Suprapubic skin (tissue), 4 donors: Measurements from ENCODE around the gene COL5A1. TPM values are rescaled to one million over a fixed set of nuclear protein-coding genes. Genes with fewer than 3 reads are reported as not detected.
"Not testable (repeated sequence)": the region's sequence is repeated elsewhere in the genome, so short reads cannot be mapped to it uniquely, and the experiment has no call there.

Experiments used
- DNase-seq, 2 donors: peaks; one replicate each; pipeline ENCODE4 v3.0.0-alpha.2; 2019; ENCODE audit warnings: low spot score in 2 of 2
- H3K27ac ChIP-seq: fragments of 200-600 bp; sonication (generic); one replicate; pipeline ENCODE4 v1.5.1; 2019
- H3K27me3 ChIP-seq: fragments of 200-600 bp; sonication (generic); one replicate; pipeline ENCODE4 v1.5.1; 2019
- H3K36me3 ChIP-seq: fragments of 200-600 bp; sonication (generic); one replicate; pipeline ENCODE4 v1.5.1; 2019
- H3K4me1 ChIP-seq: fragments of 200-600 bp; sonication (generic); one replicate; pipeline ENCODE4 v1.5.1; 2019
- H3K4me3 ChIP-seq: fragments of 200-600 bp; sonication (generic); one replicate; pipeline ENCODE4 v1.5.1; 2019; ENCODE audit warnings: mild to moderate bottlenecking
- H3K9me3 ChIP-seq: fragments of 200-600 bp; sonication (generic); one replicate; pipeline ENCODE4 v1.5.1; 2019
- CTCF ChIP-seq, 2 donors: fragments of 200-600 bp in 1 of 2; fragments of 450-650 bp in 1 of 2; sonication (generic) in 1 of 2; IDR thresholded peaks; one replicate each; pipeline ENCODE4 v1.5.1; 2016 to 2019; ENCODE audit warnings: antibody characterized with exemption in 2 of 2, mild to moderate bottlenecking in 1 of 2, moderate library complexity in 1 of 2
- EP300 ChIP-seq: sonication (generic); formaldehyde crosslinking; IDR thresholded peaks from one replicate; pipeline ENCODE4 v1.6.1; 2017; ENCODE audit warnings: antibody characterized with exemption
- POLR2A ChIP-seq, 2 donors: fragments of 450-650 bp; IDR thresholded peaks; one replicate each; pipeline ENCODE4 v1.6.1; 2017; ENCODE audit warnings: antibody characterized with exemption in 2 of 2, mild to moderate bottlenecking in 2 of 2, moderate library complexity in 2 of 2
- POLR2AphosphoS5 ChIP-seq, 3 donors: sonication (generic); formaldehyde crosslinking; IDR thresholded peaks; one replicate each; pipeline ENCODE4 v1.6.1; 2017; ENCODE audit warnings: antibody characterized with exemption in 3 of 3
- WGBS: methylation state at CpG from one replicate; pipeline ENCODE4 v1.1.5; 2018; 5-methylcytosine and 5-hydroxymethylcytosine counted together
- total RNA-seq, 4 donors: library from RNA; depleted of rRNA; stranded (reverse); fragments of >200 nt; gene quantifications; one replicate each; pipeline ENCODE4 v1.1.0, GENCODE V29; 2016

COL5A1 gene
- total RNA-seq, 4 donors from 2014 or later: 8.6 to 16.5 (median 15.4) TPM

- H3K27me3 ChIP-seq: peaks cover 13% of the 10 kb centered on the region
- H3K27ac ChIP-seq: no peak overlapping the region
- WGBS: 72% methylated on average over 8 of the region's 18 CpGs
- peak; percentile 42 to 52 for DNase-seq
- no peaks in the 10 kb centered on the region for H3K9me3 ChIP-seq
- H3K4me3 ChIP-seq: no peak overlapping the region
- H3K36me3 ChIP-seq: no peaks in the 10 kb centered on the region
- no peak for TF ChIP-seq CTCF (IDR thresholded peaks at IDR 0.05)
- no peak for TF ChIP-seq POLR2A (IDR thresholded peaks at IDR 0.05)
- TF ChIP-seq POLR2AphosphoS5 (IDR thresholded peaks at IDR 0.05): no peak
- TF ChIP-seq EP300: no peak
- no peaks in the 10 kb centered on the region for H3K4me1 ChIP-seq
Observed at GRCh38 chr9:134855231-134855899, 213.8 kb downstream of the COL5A1 start.

- Histone ChIP-seq H3K27ac (no peak overlapping the region), H3K36me3 (no peaks in the 10 kb centered on the region), H3K9me3 (no peaks in the 10 kb centered on the region), H3K4me3 (no peak overlapping the region), H3K4me1 (no peaks in the 10 kb centered on the region), H3K27me3 (peaks cover 13% of the 10 kb centered on the region)
- TF ChIP-seq EP300 (no peak), CTCF (IDR thresholded peaks at IDR 0.05) (no peak), POLR2A (IDR thresholded peaks at IDR 0.05) (no peak), POLR2AphosphoS5 (IDR thresholded peaks at IDR 0.05) (no peak)
- 47% methylated on average over 4 of the region's 9 CpGs for WGBS
- DNase-seq: peak in 1 of 2 donors; percentile 37
Observed at GRCh38 chr9:134855900-134856377, 214.3 kb downstream of the COL5A1 start.

- H3K4me1 ChIP-seq, H3K9me3 ChIP-seq, H3K27ac ChIP-seq, H3K36me3 ChIP-seq, H3K4me3 ChIP-seq: not testable (repeated sequence)
- peaks cover 13% of the 10 kb centered on the region for H3K27me3 ChIP-seq
- 86% methylated on average over 2 of the region's 2 CpGs for WGBS
- peak in 1 of 2 donors; percentile 20 for DNase-seq
Observed at GRCh38 chr9:134857451-134857850, 215.8 kb downstream of the COL5A1 start.

- Histone ChIP-seq H3K4me3 (no peak overlapping the region), H3K4me1 (no peaks in the 10 kb centered on the region), H3K36me3 (no peaks in the 10 kb centered on the region), H3K27me3 (peaks cover 13% of the 10 kb centered on the region), H3K27ac (no peak overlapping the region), H3K9me3 (no peaks in the 10 kb centered on the region)
- WGBS: 46% methylated on average over 10 of the region's 11 CpGs
- TF ChIP-seq POLR2AphosphoS5 (IDR thresholded peaks at IDR 0.05) (no peak), POLR2A (IDR thresholded peaks at IDR 0.05) (no peak), EP300 (no peak), CTCF (IDR thresholded peaks at IDR 0.05) (no peak)
- peak in 1 of 2 donors; percentile 62 for DNase-seq
Observed at GRCh38 chr9:134858051-134858841, 216.6 kb downstream of the COL5A1 start.

GRCh38 chr9:134860510-134860909 is 218.9 kb downstream of the COL5A1 start:
- no peak for TF ChIP-seq EP300
- Histone ChIP-seq H3K27ac (no peak overlapping the region), H3K27me3 (peaks cover 14% of the 10 kb centered on the region), H3K4me3 (no peak overlapping the region), H3K36me3 (no peaks in the 10 kb centered on the region), H3K4me1 (peaks cover 9% of the 10 kb centered on the region), H3K9me3 (no peaks in the 10 kb centered on the region)
- WGBS: 90% methylated on average over 13 of the region's 13 CpGs
- DNase-seq: no peak

- DNase-seq: peak; percentile 49 to 71
- Histone ChIP-seq H3K4me1 (peaks cover 9% of the 10 kb centered on the region), H3K27me3 (peaks cover 7% of the 10 kb centered on the region), H3K4me3 (no peak overlapping the region), H3K36me3 (no peaks in the 10 kb centered on the region), H3K9me3 (no peaks in the 10 kb centered on the region), H3K27ac (no peak overlapping the region)
- TF ChIP-seq POLR2AphosphoS5 (IDR thresholded peaks at IDR 0.05) (no peak), POLR2A (IDR thresholded peaks at IDR 0.05) (no peak), CTCF (IDR thresholded peaks at IDR 0.05) (no peak), EP300 (no peak)
- WGBS: 91% methylated on average over 17 of the region's 17 CpGs
Observed at GRCh38 chr9:134861595-134862334, 220.2 kb downstream of the COL5A1 start.
